Mammary epithelial cell (primary cell): Measurements from ENCODE around the gene GHRH.

Experiments used
- EZH2 ChIP-seq: IDR thresholded peaks from 2 replicates; pipeline ENCODE4 v1.6.1; 2012; ENCODE audit warnings: low read length, inconsistent platforms, borderline replicate concordance
- TF ChIP-seq, protein P1 (sequence below), 2 donors: IDR thresholded peaks in 1 of 2; conservative IDR thresholded peaks in 1 of 2; 2 replicates each; pipeline ENCODE4 v1.5.1; 2011 to 2012; ENCODE audit warnings: inconsistent platforms in 2 of 2, low read length in 2 of 2, mild to moderate bottlenecking in 2 of 2, control low read depth in 1 of 2, low read depth in 1 of 2; ENCODE audit not compliant: insufficient read depth in 1 of 2; ENCODE audit errors: extremely low read depth in 1 of 2

GRCh38 chr20:37256286-37256685 lies 5.3 kb downstream of the GHRH start:
- TF ChIP-seq, protein P1, sequence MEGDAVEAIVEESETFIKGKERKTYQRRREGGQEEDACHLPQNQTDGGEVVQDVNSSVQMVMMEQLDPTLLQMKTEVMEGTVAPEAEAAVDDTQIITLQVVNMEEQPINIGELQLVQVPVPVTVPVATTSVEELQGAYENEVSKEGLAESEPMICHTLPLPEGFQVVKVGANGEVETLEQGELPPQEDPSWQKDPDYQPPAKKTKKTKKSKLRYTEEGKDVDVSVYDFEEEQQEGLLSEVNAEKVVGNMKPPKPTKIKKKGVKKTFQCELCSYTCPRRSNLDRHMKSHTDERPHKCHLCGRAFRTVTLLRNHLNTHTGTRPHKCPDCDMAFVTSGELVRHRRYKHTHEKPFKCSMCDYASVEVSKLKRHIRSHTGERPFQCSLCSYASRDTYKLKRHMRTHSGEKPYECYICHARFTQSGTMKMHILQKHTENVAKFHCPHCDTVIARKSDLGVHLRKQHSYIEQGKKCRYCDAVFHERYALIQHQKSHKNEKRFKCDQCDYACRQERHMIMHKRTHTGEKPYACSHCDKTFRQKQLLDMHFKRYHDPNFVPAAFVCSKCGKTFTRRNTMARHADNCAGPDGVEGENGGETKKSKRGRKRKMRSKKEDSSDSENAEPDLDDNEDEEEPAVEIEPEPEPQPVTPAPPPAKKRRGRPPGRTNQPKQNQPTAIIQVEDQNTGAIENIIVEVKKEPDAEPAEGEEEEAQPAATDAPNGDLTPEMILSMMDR (conservative IDR thresholded peaks at IDR 0.05 in 1 of 2, IDR thresholded peaks at IDR 0.05 in 1 of 2; ENCODE audit: extremely low read depth in 1 of 2, insufficient read depth in 1 of 2, low read depth in 1 of 2, low read length in 2 of 2) = no peak
- no peak for TF ChIP-seq EZH2
